Hepatocyte (in vitro differentiated cells): Measurements from ENCODE around the gene SIAH3. TPM values are rescaled to one million over a fixed set of nuclear protein-coding genes. Genes with fewer than 3 reads are reported as not detected.

ENCODE experiments used
- DNase-seq: peaks from one replicate; pipeline ENCODE4 v3.0.0-alpha.2; 2016; ENCODE audit warnings: low spot score
- H2AFZ ChIP-seq: fragments of 200-600 bp; sonication (generic); 2 replicates; pipeline ENCODE4 v1.6.0; 2016; ENCODE audit warnings: antibody characterized with exemption, mild to moderate bottlenecking
- H3K27ac ChIP-seq: fragments of 200-600 bp; sonication (generic); 2 replicates; pipeline ENCODE4 v1.5.1; 2016; ENCODE audit warnings: mild to moderate bottlenecking
- H3K27me3 ChIP-seq: fragments of 200-600 bp; sonication (generic); 2 replicates; pipeline ENCODE4 v1.6.1; 2016
- H3K36me3 ChIP-seq: fragments of 200-600 bp; sonication (generic); replicated peaks from 2 replicates; pipeline ENCODE4 v1.5.1; 2016; ENCODE audit warnings: low read depth; ENCODE audit not compliant: insufficient read depth
- H3K4me1 ChIP-seq: fragments of 200-600 bp; sonication (generic); 2 replicates; pipeline ENCODE4 v1.5.1; 2016; ENCODE audit warnings: mild to moderate bottlenecking, moderate library complexity; ENCODE audit not compliant: insufficient read depth
- H3K4me2 ChIP-seq: fragments of 200-600 bp; sonication (generic); 2 replicates; pipeline ENCODE4 v1.6.0; 2016
- H3K4me3 ChIP-seq: fragments of 200-600 bp; sonication (generic); 2 replicates; pipeline ENCODE4 v1.5.1; 2016; ENCODE audit warnings: mild to moderate bottlenecking
- H3K79me2 ChIP-seq: fragments of 200-600 bp; sonication (generic); 2 replicates; pipeline ENCODE4 v1.6.0; 2017; ENCODE audit warnings: mild to moderate bottlenecking
- H3K9me2 ChIP-seq: fragments of 200-600 bp; sonication (generic); replicated peaks from 2 replicates; pipeline ENCODE4 v1.6.0; 2017; ENCODE audit warnings: mild to moderate bottlenecking; ENCODE audit not compliant: insufficient read depth
- H3K9me3 ChIP-seq: fragments of 200-600 bp; sonication (generic); 2 replicates; pipeline ENCODE4 v1.5.1; 2016; ENCODE audit warnings: low read depth, mild to moderate bottlenecking
- H4K20me1 ChIP-seq: fragments of 200-600 bp; sonication (generic); 2 replicates; pipeline ENCODE4 v1.6.0; 2016; ENCODE audit warnings: mild to moderate bottlenecking; ENCODE audit not compliant: insufficient read depth, poor library complexity, severe bottlenecking
- CTCF ChIP-seq: fragments of 200-600 bp; sonication (generic); IDR thresholded peaks from 2 replicates; pipeline ENCODE4 v1.5.1; 2016; ENCODE audit warnings: antibody characterized with exemption, mild to moderate bottlenecking; ENCODE audit not compliant: poor library complexity
- EZH2 ChIP-seq: fragments of 200-600 bp; sonication (generic); IDR thresholded peaks from 2 replicates; pipeline ENCODE4 v1.6.1; 2016; ENCODE audit warnings: antibody characterized with exemption, mild to moderate bottlenecking, borderline replicate concordance
- EZH2phosphoT487 ChIP-seq: fragments of 200-600 bp; sonication (generic); IDR thresholded peaks from one replicate; pipeline ENCODE4 v1.6.1; 2018; ENCODE audit warnings: antibody characterized with exemption, mild to moderate bottlenecking, low read depth, moderate library complexity; ENCODE audit not compliant: unreplicated experiment, severe bottlenecking
- WGBS: methylation state at CpG from one replicate; pipeline ENCODE4 v1.1.6; 2016; ENCODE audit warnings: low lambda C conversion rate; ENCODE audit errors: missing lambda C conversion rate; 5-methylcytosine and 5-hydroxymethylcytosine counted together
- polyA plus RNA-seq: library from polyadenylated mRNA; unstranded; fragments of >200 nt; fragmentation: Nextera tagmentation; extraction: Ambion mirVana; gene quantifications from 2 replicates; pipeline ENCODE4 v1.2.1, GENCODE V29; 2016
- total RNA-seq: library from RNA; depleted of rRNA; stranded (reverse); fragments of >200 nt; gene quantifications from 2 replicates; pipeline ENCODE4 v1.2.3, GENCODE V29; 2014

Gene SIAH3
- total and polyA plus RNA-seq, 2 experiments from 2014 or later: 0.23 TPM; not detected in 1

DNA sequence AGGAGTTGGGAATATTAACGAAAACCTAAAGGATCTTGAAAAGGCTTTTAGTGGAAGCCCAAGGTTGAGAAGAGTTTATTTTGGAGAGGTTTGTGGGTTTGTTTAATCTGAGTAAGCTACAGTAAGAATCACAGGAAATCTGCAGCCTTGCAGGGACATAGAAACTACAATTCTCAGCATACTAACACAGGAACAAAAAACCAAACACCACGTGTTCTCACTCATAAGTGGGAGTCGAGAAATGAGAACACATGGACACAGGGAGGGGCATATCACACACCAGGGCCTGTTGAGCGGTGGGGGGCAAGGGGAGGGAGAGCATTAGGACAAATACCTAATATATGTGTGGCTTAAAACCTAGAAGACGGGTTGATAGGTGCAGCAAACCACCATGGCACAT lies 8.7 kb upstream of the SIAH3 start:
- Histone ChIP-seq H3K9me2 (no peaks in the 10 kb centered on the region), H2AFZ (no peak overlapping the region), H3K4me1 (no peaks in the 10 kb centered on the region), H3K27ac (no peak overlapping the region), H3K36me3 (no peaks in the 10 kb centered on the region), H3K79me2 (no peaks in the 10 kb centered on the region), H4K20me1 (no peaks in the 10 kb centered on the region), H3K9me3 (no peaks in the 10 kb centered on the region), H3K4me2 (no peak overlapping the region), H3K27me3 (peaks cover 29% of the 10 kb centered on the region), H3K4me3 (no peak overlapping the region)
- WGBS: 75% methylated on average over 5 of the region's 5 CpGs
- TF ChIP-seq EZH2: no peak
- TF ChIP-seq EZH2phosphoT487: no peak
- TF ChIP-seq CTCF: no peak
- DNase-seq: no peak

DNA sequence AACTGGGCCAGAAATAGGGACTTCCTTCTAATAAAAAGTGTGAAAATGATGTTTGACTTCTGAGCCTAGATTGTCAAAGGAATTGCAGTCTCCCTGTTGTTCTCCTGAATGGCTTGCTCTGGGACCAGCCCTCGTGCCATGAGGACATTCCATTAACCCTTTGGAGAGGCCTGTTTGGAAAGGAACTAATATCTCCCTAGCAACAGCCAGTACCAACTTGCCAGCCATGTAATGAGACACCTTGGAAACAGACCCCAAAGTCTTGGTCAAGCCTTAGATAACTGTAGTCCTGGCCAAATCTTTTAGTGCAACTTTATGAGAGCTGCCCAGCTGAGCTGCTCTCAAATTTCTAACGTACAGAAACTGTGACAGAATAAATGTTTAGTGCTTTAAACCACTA lies 8.2 kb upstream of the SIAH3 start:
- Histone ChIP-seq H3K36me3 (no peaks in the 10 kb centered on the region), H3K27me3 (peaks cover 26% of the 10 kb centered on the region), H2AFZ (no peak overlapping the region), H3K79me2 (no peaks in the 10 kb centered on the region), H3K9me2 (no peaks in the 10 kb centered on the region), H3K4me1 (no peaks in the 10 kb centered on the region), H3K4me3 (no peak overlapping the region), H4K20me1 (no peaks in the 10 kb centered on the region), H3K9me3 (no peaks in the 10 kb centered on the region), H3K27ac (no peak overlapping the region), H3K4me2 (no peak overlapping the region)
- no peak for DNase-seq
- 27% methylated on average over 2 of the region's 2 CpGs for WGBS
- no peak for TF ChIP-seq EZH2phosphoT487
- no peak for TF ChIP-seq CTCF
- TF ChIP-seq EZH2: no peak

DNA sequence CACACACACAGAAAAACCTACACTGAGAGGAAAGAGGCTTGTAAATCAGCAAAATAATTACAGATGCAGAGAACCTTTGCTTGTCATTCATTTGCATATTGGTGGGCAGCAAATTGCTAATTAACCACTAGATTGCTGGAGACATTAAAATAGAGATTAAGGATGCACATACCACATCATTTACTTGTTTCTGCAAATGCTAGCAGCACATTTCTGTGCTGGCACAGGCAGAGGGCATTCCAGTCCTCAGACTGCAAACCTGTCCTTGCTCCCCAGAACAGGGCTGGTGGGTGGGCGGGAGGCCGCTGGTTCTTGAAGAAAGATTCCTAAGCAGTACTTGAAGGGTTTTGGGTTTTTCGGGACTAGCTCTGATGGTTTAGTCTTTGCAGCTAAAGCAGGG lies 941 bp upstream of the SIAH3 start:
- Histone ChIP-seq H3K79me2 (no peaks in the 10 kb centered on the region), H3K4me1 (peaks cover 7% of the 10 kb centered on the region), H3K9me3 (no peaks in the 10 kb centered on the region), H3K4me3 (no peak overlapping the region), H3K36me3 (no peaks in the 10 kb centered on the region), H3K9me2 (no peaks in the 10 kb centered on the region), H2AFZ (no peak overlapping the region), H3K27me3 (peaks cover 62% of the 10 kb centered on the region), H4K20me1 (no peaks in the 10 kb centered on the region), H3K27ac (no peak overlapping the region), H3K4me2 (no peak overlapping the region)
- WGBS: 81% methylated on average over 3 of the region's 3 CpGs
- TF ChIP-seq CTCF (no peak), EZH2 (no peak), EZH2phosphoT487 (no peak)
- DNase-seq: no peak

GRCh38 chr13:45851956-45852355 lies 403 bp upstream of the SIAH3 start:
- peaks cover 66% of the 10 kb centered on the region for H3K27me3 ChIP-seq

More at GRCh38 chr13:45851956-45852355, 403 bp upstream of the SIAH3 start:
- Histone ChIP-seq H3K79me2 (no peaks in the 10 kb centered on the region), H3K4me3 (no peak overlapping the region), H3K4me1 (peaks cover 7% of the 10 kb centered on the region), H3K36me3 (no peaks in the 10 kb centered on the region), H3K9me3 (no peaks in the 10 kb centered on the region), H2AFZ (no peak overlapping the region), H3K9me2 (no peaks in the 10 kb centered on the region), H3K27ac (no peak overlapping the region), H3K4me2 (peak overlapping the region; percentile 85), H4K20me1 (no peaks in the 10 kb centered on the region)
- no peak for TF ChIP-seq EZH2
- TF ChIP-seq EZH2phosphoT487: no peak
- TF ChIP-seq CTCF: no peak
- 79% methylated on average over 7 of the region's 7 CpGs for WGBS
- DNase-seq: no peak
